Activated CD4-positive, alpha-beta T cell treated with anti-CD3 and anti-CD28 coated beads, Interleukin-2, amount 10 ng/mL, durations not matched to agents 24 days and 14 days (primary cell): ENCODE data around the gene ADAT2. TPM values are rescaled to one million over a fixed set of nuclear protein-coding genes. Genes with fewer than 3 reads are reported as not detected.
A peak's percentile ranks its signal among the peaks of the same experiment; 100 is the strongest.

ENCODE experiments used
- DNase-seq: peaks from one replicate; pipeline ENCODE4 v3.0.0; 2022
- H3K27ac Mint-ChIP-seq: one replicate; pipeline ENCODE4 v1.8.0; 2022; ENCODE audit warnings: mild to moderate bottlenecking, mixed read lengths
- H3K27me3 Mint-ChIP-seq: one replicate; pipeline ENCODE4 v1.8.0; 2022; ENCODE audit warnings: mixed read lengths
- H3K36me3 Mint-ChIP-seq: one replicate; pipeline ENCODE4 v1.8.0; 2022; ENCODE audit warnings: low read depth, mild to moderate bottlenecking, mixed read lengths
- H3K4me1 Mint-ChIP-seq: one replicate; pipeline ENCODE4 v1.8.0; 2021; ENCODE audit warnings: mixed read lengths
- H3K4me3 Mint-ChIP-seq: one replicate; pipeline ENCODE4 v1.8.0; 2022; ENCODE audit warnings: mild to moderate bottlenecking, moderate library complexity, mixed read lengths
- H3K9me3 Mint-ChIP-seq: one replicate; pipeline ENCODE4 v1.8.0; 2021; ENCODE audit warnings: mixed read lengths
- intact Hi-C: fragments of 100-400 bp; cut with micrococcal nuclease; formaldehyde crosslinking; loops from one replicate; pipeline ENCODE4 v1.15.1; 2023
- total RNA-seq: library from RNA; stranded (reverse); gene quantifications from 2 replicates; pipeline ENCODE4 v1.2.3, GENCODE V29; 2022

ADAT2 gene
- total RNA-seq, 1 donor from 2014 or later, result 47.7 TPM

- no peaks in the 10 kb centered on the region for H3K27me3 Mint-ChIP-seq
- no peak overlapping the region for H3K4me3 Mint-ChIP-seq
- H3K4me1 Mint-ChIP-seq, result peaks cover 3% of the 10 kb centered on the region
- no peaks in the 10 kb centered on the region for H3K9me3 Mint-ChIP-seq
- peaks cover 13% of the 10 kb centered on the region for H3K36me3 Mint-ChIP-seq
- no peak for DNase-seq
- intact Hi-C loops, result loop anchor here (5.0 kb wide), 2 partner anchors 479 to 859 kb away; partner anchors contain the start of gene HIVEP2
- no peak overlapping the region for H3K27ac Mint-ChIP-seq
Measured at GRCh38 chr6:143426026-143426425, 24.5 kb downstream of the ADAT2 start.

- intact Hi-C loops, result no loop called here
- no peak for DNase-seq
- Mint-ChIP-seq H3K27me3 (no peaks in the 10 kb centered on the region), H3K9me3 (no peaks in the 10 kb centered on the region), H3K4me3 (no peak overlapping the region), H3K27ac (no peak overlapping the region), H3K36me3 (peaks cover 17% of the 10 kb centered on the region), H3K4me1 (no peaks in the 10 kb centered on the region)
Measured at GRCh38 chr6:143419526-143419925, 31.0 kb downstream of the ADAT2 start.

- Mint-ChIP-seq H3K27me3 (no peaks in the 10 kb centered on the region), H3K4me3 (no peak overlapping the region), H3K27ac (no peak overlapping the region), H3K9me3 (peaks cover 3% of the 10 kb centered on the region), H3K36me3 (peaks cover 9% of the 10 kb centered on the region), H3K4me1 (no peaks in the 10 kb centered on the region)
- intact Hi-C loops, result no loop called here
- DNase-seq, result no peak
Measured at GRCh38 chr6:143414769-143415168, 35.7 kb downstream of the ADAT2 start.

- H3K9me3 Mint-ChIP-seq, result peaks cover 3% of the 10 kb centered on the region
- no peak for DNase-seq
- peaks cover 6% of the 10 kb centered on the region for H3K36me3 Mint-ChIP-seq
- H3K27me3 Mint-ChIP-seq, result peaks cover 2% of the 10 kb centered on the region
- H3K4me3 Mint-ChIP-seq, result no peak overlapping the region
- no peaks in the 10 kb centered on the region for H3K4me1 Mint-ChIP-seq
- no peak overlapping the region for H3K27ac Mint-ChIP-seq
- intact Hi-C loops, result no loop called here
Measured at GRCh38 chr6:143410859-143411270, 39.6 kb downstream of the ADAT2 start.

GRCh38 chr6:143408787-143409162 lies 41.7 kb downstream of the ADAT2 start:
- Mint-ChIP-seq H3K27me3 (peaks cover 2% of the 10 kb centered on the region), H3K27ac (no peak overlapping the region), H3K4me1 (no peaks in the 10 kb centered on the region), H3K36me3 (no peaks in the 10 kb centered on the region), H3K9me3 (no peaks in the 10 kb centered on the region), H3K4me3 (no peak overlapping the region)
- no peak for DNase-seq
- intact Hi-C loops, result no loop called here

GRCh38 chr6:143408151-143408786 lies 42.2 kb downstream of the ADAT2 start:
- H3K4me3 Mint-ChIP-seq, result no peak overlapping the region
- H3K27ac Mint-ChIP-seq, result no peak overlapping the region
- H3K27me3 Mint-ChIP-seq, result peaks cover 2% of the 10 kb centered on the region

GRCh38 chr6:143406673-143407072 lies 43.8 kb downstream of the ADAT2 start:
- no peak overlapping the region for H3K27ac Mint-ChIP-seq
- H3K4me1 Mint-ChIP-seq, result peaks cover under 1% of the 10 kb centered on the region
- no peak overlapping the region for H3K4me3 Mint-ChIP-seq
- no peaks in the 10 kb centered on the region for H3K36me3 Mint-ChIP-seq
- intact Hi-C loops, result no loop called here
- H3K27me3 Mint-ChIP-seq, result peaks cover 2% of the 10 kb centered on the region
- no peaks in the 10 kb centered on the region for H3K9me3 Mint-ChIP-seq
- DNase-seq, result no peak

More at GRCh38 chr6:143408151-143408786, 42.2 kb downstream of the ADAT2 start:
- intact Hi-C loops, result no loop called here
- H3K36me3 Mint-ChIP-seq, result no peaks in the 10 kb centered on the region
- H3K9me3 Mint-ChIP-seq, result no peaks in the 10 kb centered on the region
- H3K4me1 Mint-ChIP-seq, result no peaks in the 10 kb centered on the region
- no peak for DNase-seq

- H3K4me3 Mint-ChIP-seq, result no peak overlapping the region
Measured at GRCh38 chr6:143405373-143406154, 44.9 kb downstream of the ADAT2 start.

GRCh38 chr6:143402721-143403336 lies 47.7 kb downstream of the ADAT2 start:
- no peak overlapping the region for H3K27ac Mint-ChIP-seq
- DNase-seq, result no peak
- H3K9me3 Mint-ChIP-seq, result no peaks in the 10 kb centered on the region
- H3K27me3 Mint-ChIP-seq, result peaks cover 2% of the 10 kb centered on the region
- intact Hi-C loops, result no loop called here
- no peaks in the 10 kb centered on the region for H3K36me3 Mint-ChIP-seq
- H3K4me3 Mint-ChIP-seq, result no peak overlapping the region
- peaks cover 15% of the 10 kb centered on the region for H3K4me1 Mint-ChIP-seq

More at GRCh38 chr6:143405373-143406154, 44.9 kb downstream of the ADAT2 start:
- H3K9me3 Mint-ChIP-seq, result no peaks in the 10 kb centered on the region
- DNase-seq, result no peak
- H3K4me1 Mint-ChIP-seq, result peaks cover 9% of the 10 kb centered on the region
- H3K27me3 Mint-ChIP-seq, result peaks cover 2% of the 10 kb centered on the region
- H3K27ac Mint-ChIP-seq, result no peak overlapping the region
- no peaks in the 10 kb centered on the region for H3K36me3 Mint-ChIP-seq
- intact Hi-C loops, result no loop called here

GRCh38 chr6:143401636-143402370 lies 48.7 kb downstream of the ADAT2 start:
- Mint-ChIP-seq H3K4me1 (peaks cover 15% of the 10 kb centered on the region), H3K27ac (no peak overlapping the region), H3K4me3 (no peak overlapping the region), H3K36me3 (no peaks in the 10 kb centered on the region), H3K9me3 (no peaks in the 10 kb centered on the region), H3K27me3 (peaks cover 2% of the 10 kb centered on the region)
- no peak for DNase-seq
- intact Hi-C loops, result no loop called here

GRCh38 chr6:143401068-143401446 lies 49.4 kb downstream of the ADAT2 start:
- Mint-ChIP-seq H3K9me3 (no peaks in the 10 kb centered on the region), H3K27me3 (no peaks in the 10 kb centered on the region), H3K36me3 (no peaks in the 10 kb centered on the region), H3K4me3 (no peak overlapping the region), H3K4me1 (peaks cover 15% of the 10 kb centered on the region), H3K27ac (no peak overlapping the region)
- no peak for DNase-seq
- intact Hi-C loops, result no loop called here

GRCh38 chr6:143400258-143401067 lies 50.0 kb downstream of the ADAT2 start:
- DNase-seq, result peak; percentile 61
- no peak overlapping the region for H3K4me3 Mint-ChIP-seq
- no peaks in the 10 kb centered on the region for H3K27me3 Mint-ChIP-seq
- no peaks in the 10 kb centered on the region for H3K36me3 Mint-ChIP-seq
- no peak overlapping the region for H3K27ac Mint-ChIP-seq
- peaks cover 15% of the 10 kb centered on the region for H3K4me1 Mint-ChIP-seq
- H3K9me3 Mint-ChIP-seq, result no peaks in the 10 kb centered on the region
- intact Hi-C loops, result no loop called here

GRCh38 chr6:143399775-143400174 lies 50.7 kb downstream of the ADAT2 start:
- no peaks in the 10 kb centered on the region for H3K36me3 Mint-ChIP-seq
- no peaks in the 10 kb centered on the region for H3K9me3 Mint-ChIP-seq
- no peak for DNase-seq
- H3K27ac Mint-ChIP-seq, result no peak overlapping the region
- H3K4me3 Mint-ChIP-seq, result no peak overlapping the region
- intact Hi-C loops, result no loop called here
- peaks cover 15% of the 10 kb centered on the region for H3K4me1 Mint-ChIP-seq
- no peaks in the 10 kb centered on the region for H3K27me3 Mint-ChIP-seq
